Measurements from ENCODE around the gene RBM47. TPM values are rescaled to one million over a fixed set of nuclear protein-coding genes. Genes with fewer than 3 reads are reported as not detected.

The RBM47 gene
- total RNA-seq, 1 donor, result 2.2 TPM

DNA sequence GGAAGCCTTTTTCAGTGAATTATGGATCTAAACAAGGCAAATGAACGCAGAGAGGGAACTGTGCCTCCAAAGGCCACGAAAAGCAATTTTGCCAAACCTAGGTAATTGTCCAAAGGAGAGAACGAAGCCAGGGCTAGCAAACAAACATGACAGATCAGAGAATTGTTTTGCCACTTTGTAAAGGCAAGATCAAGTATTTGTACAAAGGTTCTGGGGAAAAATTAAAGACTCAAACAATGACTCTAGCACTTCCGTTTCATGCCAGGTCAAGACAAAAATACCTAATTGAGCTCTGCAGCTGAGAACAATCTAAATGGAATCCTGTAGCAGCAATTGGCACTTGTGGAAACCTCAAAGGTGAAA, 8.5 kb downstream of the RBM47 start:
- Histone ChIP-seq H3K36me3 (ENCODE audit: insufficient read depth, low read length) (no peaks in the 10 kb centered on the region), H4K20me1 (ENCODE audit: insufficient read depth, low read length) (no peaks in the 10 kb centered on the region), H2AFZ (ENCODE audit: low read length) (peak overlapping the region; percentile 87), H3K4me1 (ENCODE audit: insufficient read depth, low read length) (peaks cover 15% of the 10 kb centered on the region), H3K27ac (ENCODE audit: low read depth, low read length) (peak overlapping the region; percentile 71), H3K4me3 (ENCODE audit: insufficient read depth, low read length) (no peak overlapping the region), H3K79me2 (ENCODE audit: insufficient read depth, low read length) (no peaks in the 10 kb centered on the region), H3K9me3 (ENCODE audit: low read depth, low read length) (no peaks in the 10 kb centered on the region), H3K4me2 (ENCODE audit: insufficient read depth, low read length) (peak overlapping the region; percentile 66), H3K27me3 (ENCODE audit: insufficient read depth, low read length) (no peaks in the 10 kb centered on the region)
- TF ChIP-seq, protein P1, sequence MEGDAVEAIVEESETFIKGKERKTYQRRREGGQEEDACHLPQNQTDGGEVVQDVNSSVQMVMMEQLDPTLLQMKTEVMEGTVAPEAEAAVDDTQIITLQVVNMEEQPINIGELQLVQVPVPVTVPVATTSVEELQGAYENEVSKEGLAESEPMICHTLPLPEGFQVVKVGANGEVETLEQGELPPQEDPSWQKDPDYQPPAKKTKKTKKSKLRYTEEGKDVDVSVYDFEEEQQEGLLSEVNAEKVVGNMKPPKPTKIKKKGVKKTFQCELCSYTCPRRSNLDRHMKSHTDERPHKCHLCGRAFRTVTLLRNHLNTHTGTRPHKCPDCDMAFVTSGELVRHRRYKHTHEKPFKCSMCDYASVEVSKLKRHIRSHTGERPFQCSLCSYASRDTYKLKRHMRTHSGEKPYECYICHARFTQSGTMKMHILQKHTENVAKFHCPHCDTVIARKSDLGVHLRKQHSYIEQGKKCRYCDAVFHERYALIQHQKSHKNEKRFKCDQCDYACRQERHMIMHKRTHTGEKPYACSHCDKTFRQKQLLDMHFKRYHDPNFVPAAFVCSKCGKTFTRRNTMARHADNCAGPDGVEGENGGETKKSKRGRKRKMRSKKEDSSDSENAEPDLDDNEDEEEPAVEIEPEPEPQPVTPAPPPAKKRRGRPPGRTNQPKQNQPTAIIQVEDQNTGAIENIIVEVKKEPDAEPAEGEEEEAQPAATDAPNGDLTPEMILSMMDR (IDR thresholded peaks at IDR 0.05; ENCODE audit: extremely low read depth, low read depth, low read length), result no peak
- DNase-seq (ENCODE audit: insufficient read length, low spot score, missing footprints), result no peak

DNA sequence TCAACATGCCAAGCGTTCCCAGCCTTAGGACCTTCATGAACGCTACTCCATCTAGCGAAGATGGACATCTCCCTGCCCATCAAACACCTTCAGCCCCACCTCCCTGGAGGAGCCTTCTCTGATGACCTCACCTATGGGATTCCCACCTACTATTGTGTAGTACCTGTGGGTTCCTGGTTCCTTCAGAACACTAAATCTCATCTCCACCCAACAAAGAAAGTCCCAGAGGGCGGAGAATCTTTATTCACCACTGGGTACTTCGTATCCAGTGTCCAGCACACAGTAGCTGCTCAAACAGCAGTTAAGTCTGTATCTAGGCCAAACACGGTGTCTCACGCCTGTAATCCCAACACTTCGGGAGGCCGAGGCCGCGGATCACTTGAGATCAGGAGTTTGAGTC, 10.1 kb downstream of the RBM47 start:
- peaks cover 15% of the 10 kb centered on the region for H3K4me1 ChIP-seq (ENCODE audit: insufficient read depth, low read length)
- no peak overlapping the region for H2AFZ ChIP-seq (ENCODE audit: low read length)
- H4K20me1 ChIP-seq (ENCODE audit: insufficient read depth, low read length), result no peaks in the 10 kb centered on the region
- H3K27me3 ChIP-seq (ENCODE audit: insufficient read depth, low read length), result no peaks in the 10 kb centered on the region
- H3K4me3 ChIP-seq (ENCODE audit: insufficient read depth, low read length), result no peak overlapping the region
- TF ChIP-seq, protein P1 (IDR thresholded peaks at IDR 0.05; ENCODE audit: extremely low read depth, low read depth, low read length), result no peak
- no peaks in the 10 kb centered on the region for H3K36me3 ChIP-seq (ENCODE audit: insufficient read depth, low read length)
- no peak for DNase-seq (ENCODE audit: insufficient read length, low spot score, missing footprints)
- H3K79me2 ChIP-seq (ENCODE audit: insufficient read depth, low read length), result no peaks in the 10 kb centered on the region
- H3K4me2 ChIP-seq (ENCODE audit: insufficient read depth, low read length), result no peak overlapping the region
- H3K27ac ChIP-seq (ENCODE audit: low read depth, low read length), result no peak overlapping the region
- no peaks in the 10 kb centered on the region for H3K9me3 ChIP-seq (ENCODE audit: low read depth, low read length)

DNA sequence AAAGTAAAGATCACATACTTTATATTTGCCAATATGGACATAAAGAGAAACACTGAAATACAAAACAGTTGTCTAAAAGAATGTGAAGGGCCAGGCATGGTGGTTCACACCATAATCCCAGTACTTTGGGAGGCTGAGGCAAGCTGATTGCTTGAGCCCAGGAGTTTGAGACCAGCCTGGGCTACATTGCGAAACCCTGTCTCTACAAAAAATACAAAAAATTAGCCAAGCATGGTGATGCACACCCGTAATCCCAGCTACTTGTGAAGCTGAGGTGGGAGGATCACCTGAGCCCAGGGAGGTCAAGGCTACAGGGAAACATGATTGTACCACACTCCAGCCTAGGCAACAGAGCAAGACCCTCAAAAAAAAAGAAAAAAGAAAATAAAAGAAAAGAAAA, 11.8 kb downstream of the RBM47 start:
- no peaks in the 10 kb centered on the region for H4K20me1 ChIP-seq (ENCODE audit: insufficient read depth, low read length)
- H3K9me3 ChIP-seq (ENCODE audit: low read depth, low read length), result no peaks in the 10 kb centered on the region
- TF ChIP-seq, protein P1 (IDR thresholded peaks at IDR 0.05; ENCODE audit: extremely low read depth, low read depth, low read length), result no peak
- no peak overlapping the region for H3K4me2 ChIP-seq (ENCODE audit: insufficient read depth, low read length)
- no peaks in the 10 kb centered on the region for H3K36me3 ChIP-seq (ENCODE audit: insufficient read depth, low read length)
- no peak overlapping the region for H2AFZ ChIP-seq (ENCODE audit: low read length)
- H3K79me2 ChIP-seq (ENCODE audit: insufficient read depth, low read length), result no peaks in the 10 kb centered on the region
- peaks cover 15% of the 10 kb centered on the region for H3K4me1 ChIP-seq (ENCODE audit: insufficient read depth, low read length)
- DNase-seq (ENCODE audit: insufficient read length, low spot score, missing footprints), result no peak
- no peak overlapping the region for H3K27ac ChIP-seq (ENCODE audit: low read depth, low read length)
- H3K4me3 ChIP-seq (ENCODE audit: insufficient read depth, low read length), result no peak overlapping the region
- no peaks in the 10 kb centered on the region for H3K27me3 ChIP-seq (ENCODE audit: insufficient read depth, low read length)

DNA sequence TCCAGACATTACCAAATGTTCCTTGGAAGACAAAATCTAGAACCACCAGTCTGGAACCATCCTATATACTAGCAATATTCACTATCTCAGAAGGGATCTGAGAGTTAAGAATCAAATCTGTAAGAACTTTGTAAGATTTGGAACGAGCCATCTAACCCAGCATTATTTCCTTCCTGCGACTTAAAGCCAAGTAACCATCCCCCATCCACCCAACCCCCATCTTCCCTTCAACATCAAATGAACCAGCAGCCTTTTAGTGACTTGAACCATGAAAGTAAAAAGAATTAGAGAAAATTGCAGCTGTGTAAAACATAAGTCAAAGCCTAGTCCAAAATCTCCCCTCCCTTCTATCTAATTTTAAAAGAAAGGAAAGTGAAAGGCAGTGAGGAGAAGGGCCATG, 15.6 kb downstream of the RBM47 start:
- Histone ChIP-seq H3K4me2 (ENCODE audit: insufficient read depth, low read length) (no peak overlapping the region), H3K36me3 (ENCODE audit: insufficient read depth, low read length) (no peaks in the 10 kb centered on the region), H3K27me3 (ENCODE audit: insufficient read depth, low read length) (no peaks in the 10 kb centered on the region), H3K4me1 (ENCODE audit: insufficient read depth, low read length) (no peaks in the 10 kb centered on the region), H4K20me1 (ENCODE audit: insufficient read depth, low read length) (no peaks in the 10 kb centered on the region), H3K79me2 (ENCODE audit: insufficient read depth, low read length) (no peaks in the 10 kb centered on the region), H2AFZ (ENCODE audit: low read length) (no peak overlapping the region), H3K27ac (ENCODE audit: low read depth, low read length) (no peak overlapping the region), H3K9me3 (ENCODE audit: low read depth, low read length) (no peaks in the 10 kb centered on the region), H3K4me3 (ENCODE audit: insufficient read depth, low read length) (no peak overlapping the region)
- DNase-seq (ENCODE audit: insufficient read length, low spot score, missing footprints), result no peak
- TF ChIP-seq, protein P1 (IDR thresholded peaks at IDR 0.05; ENCODE audit: extremely low read depth, low read depth, low read length), result no peak
